H1 (cell line): ENCODE data around the gene RUFY4.
A peak's percentile ranks its signal among the peaks of the same experiment; 100 is the strongest.
"Not testable (repeated sequence)": the region's sequence is repeated elsewhere in the genome, so short reads cannot be mapped to it uniquely, and the experiment has no call there.

Experiments
- CBX5 ChIP-seq: fragments of 300-800, 300-1000 bp; sonication (generic); IDR thresholded peaks from 2 replicates; pipeline ENCODE4 v1.7.1; 2016; ENCODE audit warnings: antibody characterized with exemption, low read length, low read depth
- CTCF ChIP-seq, 3 experiments: IDR thresholded peaks; 1 replicate in 2 of 3; 2 replicates in 1 of 3; pipeline versions ENCODE4 v1.5.1 to v1.6.1; 2011; ENCODE audit warnings: low read length in 3 of 3, mild to moderate bottlenecking in 3 of 3, inconsistent platforms in 2 of 3, low read depth in 1 of 3, moderate library complexity in 1 of 3; ENCODE audit not compliant: insufficient read depth in 1 of 3; ENCODE audit errors: control extremely low read depth in 1 of 3
- EP300 ChIP-seq, 2 experiments: IDR thresholded peaks; 1 replicate in 1 of 2; 2 replicates in 1 of 2; pipeline ENCODE4 v1.6.1; 2011 to 2012; ENCODE audit warnings: low read depth in 2 of 2, low read length in 2 of 2, mild to moderate bottlenecking in 2 of 2, borderline replicate concordance in 1 of 2, inconsistent platforms in 1 of 2, moderate library complexity in 1 of 2
- FOSL1 ChIP-seq: IDR thresholded peaks from 2 replicates; pipeline ENCODE4 v1.6.1; 2011; ENCODE audit warnings: mild to moderate bottlenecking, low read depth, low read length, moderate library complexity; ENCODE audit not compliant: insufficient read depth
- MAFK ChIP-seq: IDR thresholded peaks from 2 replicates; pipeline ENCODE4 v1.6.1; 2012; ENCODE audit warnings: low read depth, mild to moderate bottlenecking, improper control_type of control experiment, low read length
- POLR2A ChIP-seq, 2 experiments: IDR thresholded peaks; 1 replicate in 1 of 2; 2 replicates in 1 of 2; pipeline ENCODE4 v1.6.1; 2011; ENCODE audit warnings: low read depth in 2 of 2, low read length in 2 of 2, mild to moderate bottlenecking in 2 of 2; ENCODE audit errors: control extremely low read depth in 1 of 2
- POLR2AphosphoS5 ChIP-seq: IDR thresholded peaks from 2 replicates; pipeline ENCODE4 v1.6.1; 2011; ENCODE audit warnings: low read depth, low read length
- POU5F1 ChIP-seq: IDR thresholded peaks from 2 replicates; pipeline ENCODE4 v1.6.1; 2011; ENCODE audit warnings: low read depth, mild to moderate bottlenecking, low read length, moderate library complexity
- RFX5 ChIP-seq: IDR thresholded peaks from 2 replicates; pipeline ENCODE4 v1.6.1; 2011; ENCODE audit warnings: low read depth, low read length, improper control_type of control experiment, borderline replicate concordance
- SRF ChIP-seq: IDR thresholded peaks from 2 replicates; pipeline ENCODE4 v1.6.1; 2011; ENCODE audit warnings: mild to moderate bottlenecking, low read depth, low read length, moderate library complexity
- TCF12 ChIP-seq: IDR thresholded peaks from 2 replicates; pipeline ENCODE4 v1.6.1; 2011; ENCODE audit warnings: low read depth, mild to moderate bottlenecking, low read length
- USF2 ChIP-seq: IDR thresholded peaks from 2 replicates; pipeline ENCODE4 v1.6.1; 2011; ENCODE audit warnings: low read length, improper control_type of control experiment
- ZNF274 ChIP-seq: IDR thresholded peaks from 2 replicates; pipeline ENCODE4 v1.7.0; 2012; ENCODE audit warnings: low read length, borderline replicate concordance; ENCODE audit errors: extremely low read depth

- TF ChIP-seq RFX5; TCF12; SRF; FOSL1; POU5F1; MAFK; POLR2A (IDR thresholded peaks at IDR 0.05; ENCODE audit: control extremely low read depth in 1 of 2, low read depth in 2 of 2, low read length in 2 of 2); CBX5; POLR2AphosphoS5; USF2; EP300 (IDR thresholded peaks at IDR 0.05; ENCODE audit: borderline replicate concordance in 1 of 2, low read depth in 2 of 2, low read length in 2 of 2); ZNF274: not testable (repeated sequence)
- peak in 2 of 3 experiments; percentile 59 to 66; a peak in 3 of 4 replicates for TF ChIP-seq CTCF (IDR thresholded peaks at IDR 0.05; ENCODE audit: control extremely low read depth in 1 of 3, insufficient read depth in 1 of 3, low read depth in 1 of 3, low read length in 3 of 3)
These were observed 34.4 kb upstream of the RUFY4 start for GRCh38 chr2:218034497-218035213.
